NCI-H345 treated with DMSO at 0.1 percent for 48 hours (cell line): Measurements from ENCODE around the gene LARGE1.
"Not testable (repeated sequence)": the region's sequence is repeated elsewhere in the genome, so short reads cannot be mapped to it uniquely, and the experiment has no call there.

Source experiments
- DNase-seq: peaks from one replicate; lab custom pipeline; 2025; ENCODE audit not compliant: unreplicated experiment; lab: John Stamatoyannopoulos, UW

Gene LARGE1

GRCh38 chr22:33858653-33859052 is 61.6 kb downstream of the LARGE1 start:
- DNase-seq = not testable (repeated sequence)

- not testable (repeated sequence) for DNase-seq
Observed at GRCh38 chr22:33857767-33858166, 62.5 kb downstream of the LARGE1 start.

- DNase-seq = no peak
Observed at GRCh38 chr22:33854724-33855123, 65.6 kb downstream of the LARGE1 start.

GRCh38 chr22:33853200-33854097 is 66.8 kb downstream of the LARGE1 start:
- no peak for DNase-seq

- no peak for DNase-seq
Observed at GRCh38 chr22:33851821-33852384, 68.4 kb downstream of the LARGE1 start.

GRCh38 chr22:33851240-33851639 is 69.0 kb downstream of the LARGE1 start:
- DNase-seq = no peak

- DNase-seq = no peak
Observed at GRCh38 chr22:33850724-33851123, 69.6 kb downstream of the LARGE1 start.

- no peak for DNase-seq
Observed at GRCh38 chr22:33850193-33850592, 70.1 kb downstream of the LARGE1 start.

GRCh38 chr22:33848251-33848650 is 72.0 kb downstream of the LARGE1 start:
- DNase-seq = no peak

- no peak for DNase-seq
Observed at GRCh38 chr22:33844273-33844672, 76.0 kb downstream of the LARGE1 start.

GRCh38 chr22:33842421-33843094 is 77.7 kb downstream of the LARGE1 start:
- no peak for DNase-seq

GRCh38 chr22:33842006-33842354 is 78.3 kb downstream of the LARGE1 start:
- no peak for DNase-seq

GRCh38 chr22:33841281-33842005 is 78.8 kb downstream of the LARGE1 start:
- no peak for DNase-seq

- DNase-seq = no peak
Observed at GRCh38 chr22:33838644-33839043, 81.6 kb downstream of the LARGE1 start.

GRCh38 chr22:33837826-33838225 is 82.5 kb downstream of the LARGE1 start:
- DNase-seq = no peak

- DNase-seq = no peak
Observed at GRCh38 chr22:33835265-33835664, 85.0 kb downstream of the LARGE1 start.

- no peak for DNase-seq
Observed at GRCh38 chr22:33832558-33833151, 87.6 kb downstream of the LARGE1 start.

GRCh38 chr22:33831651-33832050 is 88.6 kb downstream of the LARGE1 start:
- DNase-seq = no peak

GRCh38 chr22:33831207-33831606 is 89.1 kb downstream of the LARGE1 start:
- DNase-seq = no peak

- no peak for DNase-seq
Observed at GRCh38 chr22:33829546-33830280, 90.6 kb downstream of the LARGE1 start.
